ENCODE measurements around the gene TRIM13.

GRCh38 chr13:50025436-50025835 is 28.6 kb downstream of the TRIM13 start:
- TF ChIP-seq, protein P1, sequence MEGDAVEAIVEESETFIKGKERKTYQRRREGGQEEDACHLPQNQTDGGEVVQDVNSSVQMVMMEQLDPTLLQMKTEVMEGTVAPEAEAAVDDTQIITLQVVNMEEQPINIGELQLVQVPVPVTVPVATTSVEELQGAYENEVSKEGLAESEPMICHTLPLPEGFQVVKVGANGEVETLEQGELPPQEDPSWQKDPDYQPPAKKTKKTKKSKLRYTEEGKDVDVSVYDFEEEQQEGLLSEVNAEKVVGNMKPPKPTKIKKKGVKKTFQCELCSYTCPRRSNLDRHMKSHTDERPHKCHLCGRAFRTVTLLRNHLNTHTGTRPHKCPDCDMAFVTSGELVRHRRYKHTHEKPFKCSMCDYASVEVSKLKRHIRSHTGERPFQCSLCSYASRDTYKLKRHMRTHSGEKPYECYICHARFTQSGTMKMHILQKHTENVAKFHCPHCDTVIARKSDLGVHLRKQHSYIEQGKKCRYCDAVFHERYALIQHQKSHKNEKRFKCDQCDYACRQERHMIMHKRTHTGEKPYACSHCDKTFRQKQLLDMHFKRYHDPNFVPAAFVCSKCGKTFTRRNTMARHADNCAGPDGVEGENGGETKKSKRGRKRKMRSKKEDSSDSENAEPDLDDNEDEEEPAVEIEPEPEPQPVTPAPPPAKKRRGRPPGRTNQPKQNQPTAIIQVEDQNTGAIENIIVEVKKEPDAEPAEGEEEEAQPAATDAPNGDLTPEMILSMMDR (IDR thresholded peaks at IDR 0.05; ENCODE audit: insufficient read depth, low read depth, low read length): no peak
- TF ChIP-seq EZH2 (IDR thresholded peaks at IDR 0.05; ENCODE audit: insufficient read depth, low read length): no peak

Measured in astrocyte (in vitro differentiated cells and primary cell).